ENCODE results near the gene UVSSA.
"Not testable (repeated sequence)": the region's sequence is repeated elsewhere in the genome, so short reads cannot be mapped to it uniquely, and the experiment has no call there.

Gene UVSSA

DNA sequence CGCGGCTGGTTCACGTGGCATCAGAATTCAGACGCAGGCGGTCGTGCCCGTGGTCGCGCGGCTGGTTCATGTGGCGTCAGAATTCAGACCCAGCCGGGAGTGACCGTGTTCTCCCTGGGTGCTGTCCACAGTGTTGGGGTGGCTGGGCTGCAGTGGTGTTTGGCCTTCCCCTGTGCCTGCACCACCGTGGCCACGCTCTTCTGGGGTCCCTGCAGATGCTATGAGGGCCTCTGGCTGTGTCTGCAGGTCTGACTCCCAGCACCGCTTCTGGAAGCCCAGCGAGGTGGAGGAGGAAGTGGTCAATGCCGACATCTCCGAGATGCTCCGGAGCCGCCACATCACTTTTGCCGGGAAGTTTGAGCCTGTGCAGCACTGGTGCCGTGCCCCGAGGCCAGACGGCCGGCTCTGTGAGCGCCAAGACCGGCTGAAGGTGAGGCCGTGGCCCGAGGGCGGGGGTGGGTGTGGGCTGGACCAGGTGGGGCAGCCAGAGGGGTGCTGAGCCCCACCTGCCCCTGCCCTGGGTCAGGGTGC lies 32.9 kb downstream of the UVSSA start:
- Histone ChIP-seq H3K36me3 (ENCODE audit: insufficient read depth, low read length) (peaks cover 11% of the 10 kb centered on the region), H3K9me3 (ENCODE audit: low read length) (no peaks in the 10 kb centered on the region), H3K27me3 (ENCODE audit: insufficient read depth, low read length) (no peaks in the 10 kb centered on the region), H2AFZ (ENCODE audit: low read depth, low read length) (no peak overlapping the region), H3K4me3 (ENCODE audit: low read length) (no peak overlapping the region), H3K4me1 (ENCODE audit: insufficient read depth, low read length) (no peaks in the 10 kb centered on the region)

DNA sequence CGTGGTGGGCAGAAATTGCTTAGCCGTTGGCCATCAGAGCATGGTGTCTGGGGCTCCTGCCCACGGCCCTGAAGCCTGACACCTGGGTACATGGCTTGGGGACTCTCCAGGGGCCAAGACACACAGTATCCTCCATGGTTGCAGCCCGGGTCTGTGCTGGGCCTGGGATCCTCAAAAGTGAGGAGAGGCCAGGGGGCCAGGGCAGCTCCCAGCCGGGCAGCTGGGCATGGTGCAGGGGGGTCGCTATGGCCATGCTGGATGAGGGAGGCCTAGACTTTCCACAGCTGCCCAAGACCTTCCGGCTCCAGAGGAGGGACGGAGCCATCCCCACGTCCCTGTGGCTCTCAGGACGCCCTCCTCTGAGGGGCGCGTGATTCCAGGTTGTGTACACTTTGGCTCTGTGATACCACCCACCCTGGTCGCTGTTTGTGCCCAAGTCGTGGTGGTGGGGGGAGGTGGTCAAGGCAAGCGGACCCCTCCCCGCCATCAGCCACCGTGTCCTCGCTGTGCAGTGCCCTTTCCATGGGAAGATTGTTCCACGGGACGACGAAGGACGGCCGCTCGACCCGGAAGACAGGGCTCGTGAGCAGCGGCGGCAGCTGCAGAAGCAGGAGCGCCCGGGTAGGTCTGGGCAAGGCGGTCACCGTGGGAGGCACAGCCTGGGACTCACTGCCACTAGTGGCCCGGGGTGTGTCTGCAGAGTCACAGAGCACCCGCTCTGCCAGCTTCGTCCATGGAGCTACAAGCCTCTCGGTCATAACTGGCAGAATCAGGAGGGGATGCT lies 33.6 kb downstream of the UVSSA start:
- H3K4me1 ChIP-seq (ENCODE audit: insufficient read depth, low read length), result no peaks in the 10 kb centered on the region
- H2AFZ ChIP-seq (ENCODE audit: low read depth, low read length), result no peak overlapping the region
- H3K9me3 ChIP-seq (ENCODE audit: low read length), result no peaks in the 10 kb centered on the region
- no peaks in the 10 kb centered on the region for H3K27me3 ChIP-seq (ENCODE audit: insufficient read depth, low read length)
- peaks cover 16% of the 10 kb centered on the region for H3K36me3 ChIP-seq (ENCODE audit: insufficient read depth, low read length)
- H3K4me3 ChIP-seq (ENCODE audit: low read length), result no peak overlapping the region

DNA sequence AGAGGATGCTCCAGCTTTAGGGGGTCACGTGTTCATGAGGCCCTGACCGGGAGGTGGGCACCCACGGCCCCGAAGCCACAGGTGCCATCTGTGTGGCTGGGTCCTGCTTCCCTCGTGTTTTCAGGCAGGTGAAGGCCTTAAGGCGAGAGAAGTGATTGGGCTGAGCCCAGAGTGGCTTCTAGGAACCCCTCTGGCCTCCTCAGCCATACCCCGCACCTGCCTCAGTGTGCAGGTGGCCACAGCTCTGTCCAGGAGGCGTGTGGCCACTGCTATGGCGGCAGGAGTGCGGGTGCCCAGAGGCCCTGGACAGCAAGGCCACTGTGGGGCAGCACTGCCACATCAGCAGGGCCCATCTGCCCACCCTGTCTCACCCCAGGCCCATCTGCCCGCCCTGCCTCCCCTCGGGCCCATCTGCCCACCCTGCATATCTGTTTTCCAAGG lies 34.2 kb downstream of the UVSSA start:
- no peak overlapping the region for H2AFZ ChIP-seq (ENCODE audit: low read depth, low read length)
- no peaks in the 10 kb centered on the region for H3K4me1 ChIP-seq (ENCODE audit: insufficient read depth, low read length)
- H3K9me3 ChIP-seq (ENCODE audit: low read length), result peaks cover 4% of the 10 kb centered on the region
- H3K4me3 ChIP-seq (ENCODE audit: low read length), result no peak overlapping the region
- H3K36me3 ChIP-seq (ENCODE audit: insufficient read depth, low read length), result peaks cover 15% of the 10 kb centered on the region
- H3K27me3 ChIP-seq (ENCODE audit: insufficient read depth, low read length), result no peaks in the 10 kb centered on the region

DNA sequence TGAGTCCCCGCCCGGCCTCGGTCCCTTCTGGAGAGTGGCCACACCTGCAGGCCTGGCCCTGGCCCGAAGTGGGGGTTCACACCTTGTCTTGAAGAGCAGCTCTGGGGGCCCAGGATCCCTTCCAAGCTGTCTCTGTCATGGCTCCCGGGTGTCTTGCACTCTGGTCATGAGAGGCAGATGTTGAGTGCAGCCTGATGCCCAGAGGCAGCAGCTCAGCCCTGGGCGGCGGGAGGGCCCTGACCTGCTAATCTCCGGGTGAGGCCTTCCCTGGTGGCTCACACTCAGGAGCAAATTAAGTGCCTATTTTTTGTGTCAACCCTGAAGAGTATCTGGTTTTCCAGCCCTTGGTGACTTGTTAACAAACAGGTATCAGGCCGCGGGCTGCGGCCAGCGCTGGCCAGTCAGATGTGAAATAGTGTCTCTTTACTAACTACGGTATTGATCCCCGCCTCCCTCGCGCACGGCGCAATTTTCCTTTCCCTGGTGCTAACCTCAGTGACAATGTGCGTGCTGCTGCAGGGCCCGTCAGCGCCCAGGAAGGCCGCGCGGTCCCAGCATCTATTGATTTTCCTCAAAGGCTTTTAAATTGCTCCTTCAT lies 35.0 kb downstream of the UVSSA start:
- H3K9me3 ChIP-seq (ENCODE audit: low read length), result peaks cover 6% of the 10 kb centered on the region
- no peaks in the 10 kb centered on the region for H3K4me1 ChIP-seq (ENCODE audit: insufficient read depth, low read length)
- H3K4me3 ChIP-seq (ENCODE audit: low read length), result no peak overlapping the region
- no peaks in the 10 kb centered on the region for H3K27me3 ChIP-seq (ENCODE audit: insufficient read depth, low read length)
- no peak overlapping the region for H2AFZ ChIP-seq (ENCODE audit: low read depth, low read length)
- H3K36me3 ChIP-seq (ENCODE audit: insufficient read depth, low read length), result peaks cover 16% of the 10 kb centered on the region

DNA sequence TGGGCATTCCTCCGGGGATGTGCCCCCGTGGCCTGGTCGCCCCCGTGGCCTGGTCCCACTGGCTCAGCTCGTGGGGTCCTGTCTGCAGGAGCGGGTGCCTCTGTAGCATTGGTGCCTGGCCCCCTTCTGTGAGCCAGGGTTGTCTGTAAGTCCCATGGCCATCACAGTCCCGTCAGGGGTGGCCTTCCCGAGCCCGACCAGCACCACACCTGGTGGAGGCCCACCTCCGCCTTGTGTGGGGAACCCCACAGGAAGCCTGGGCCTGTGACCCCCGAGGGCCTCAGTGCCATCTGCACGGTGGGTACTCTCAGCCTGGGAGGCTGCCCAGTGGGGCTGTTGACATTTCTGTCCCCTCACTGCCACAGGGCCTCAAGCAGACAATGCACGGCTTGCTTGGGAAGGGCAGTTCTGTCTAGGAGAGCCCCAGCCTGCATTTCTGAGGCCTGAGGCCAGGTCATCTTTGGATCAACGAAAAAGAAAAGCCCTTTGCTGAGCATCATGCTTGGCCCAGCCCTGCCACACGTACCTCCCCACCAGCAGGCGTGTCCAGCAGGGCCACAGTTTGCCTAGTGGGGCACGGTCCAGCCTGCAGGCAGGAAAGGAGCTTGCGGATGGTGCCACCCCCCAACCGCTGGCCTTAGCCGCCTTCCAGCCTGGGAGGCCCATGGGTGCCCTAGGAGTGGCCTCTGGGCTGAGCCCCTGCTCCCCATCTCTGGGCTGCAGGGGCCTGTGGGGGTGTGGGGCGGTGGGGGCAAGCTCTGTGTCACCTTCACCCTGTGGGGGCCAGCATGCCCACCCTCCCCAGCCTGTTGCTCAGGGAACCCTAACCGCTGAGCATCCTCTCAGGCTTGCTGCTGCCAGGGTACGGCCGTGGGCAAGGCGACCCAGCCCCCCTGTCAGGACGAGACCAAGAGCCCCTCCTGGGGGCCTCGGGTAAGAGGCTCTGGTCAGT lies 36.0 kb downstream of the UVSSA start:
- Histone ChIP-seq H3K4me3 (ENCODE audit: low read length) (no peak overlapping the region), H2AFZ (ENCODE audit: low read depth, low read length) (no peak overlapping the region), H3K9me3 (ENCODE audit: low read length) (peaks cover 6% of the 10 kb centered on the region), H3K4me1 (ENCODE audit: insufficient read depth, low read length) (no peaks in the 10 kb centered on the region), H3K36me3 (ENCODE audit: insufficient read depth, low read length) (peaks cover 16% of the 10 kb centered on the region), H3K27me3 (ENCODE audit: insufficient read depth, low read length) (no peaks in the 10 kb centered on the region)

DNA sequence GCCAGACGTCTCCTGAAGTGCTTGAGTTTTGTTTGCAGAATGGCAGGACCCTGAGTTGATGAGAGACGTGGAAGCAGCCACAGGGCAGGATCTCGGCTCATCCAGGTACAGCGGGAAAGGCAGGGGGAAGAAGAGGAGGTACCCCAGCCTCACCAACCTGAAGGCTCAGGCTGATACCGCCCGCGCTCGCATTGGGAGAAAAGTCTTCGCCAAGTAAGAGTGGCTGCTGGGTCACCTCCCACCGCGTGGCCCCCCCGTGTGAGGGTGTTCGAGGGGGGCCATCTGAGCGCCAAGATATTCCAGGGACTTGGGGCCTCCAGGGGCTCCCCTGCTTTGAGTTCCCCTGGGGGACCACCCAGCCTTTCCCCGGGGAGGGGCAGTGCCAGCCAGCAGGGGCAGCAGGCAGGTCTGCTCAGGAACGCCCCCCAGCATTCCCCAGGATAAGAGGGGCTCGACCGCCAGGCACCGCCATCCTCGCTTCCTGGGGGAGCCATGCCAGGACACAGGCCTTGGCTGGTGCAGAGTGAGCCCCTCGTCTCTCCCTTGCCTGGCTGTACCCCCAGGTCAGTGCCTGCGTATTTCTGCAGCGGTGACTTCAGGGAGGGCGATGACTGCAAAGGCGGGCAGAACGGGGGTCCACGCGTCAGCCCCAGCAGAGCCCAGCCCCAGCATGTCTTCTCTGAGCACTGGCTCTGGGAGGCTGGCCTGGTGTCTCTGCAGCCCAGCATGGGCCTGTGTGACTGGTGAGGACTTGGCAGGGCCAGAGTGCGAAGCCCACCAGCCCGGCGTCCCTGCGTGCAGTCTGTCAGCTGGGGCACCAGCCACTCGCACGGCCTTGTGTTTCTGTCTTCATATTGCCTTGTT lies 37.0 kb downstream of the UVSSA start:
- H3K9me3 ChIP-seq (ENCODE audit: low read length), result peaks cover 6% of the 10 kb centered on the region
- H3K36me3 ChIP-seq (ENCODE audit: insufficient read depth, low read length), result peaks cover 16% of the 10 kb centered on the region
- H2AFZ ChIP-seq (ENCODE audit: low read depth, low read length), result no peak overlapping the region

DNA sequence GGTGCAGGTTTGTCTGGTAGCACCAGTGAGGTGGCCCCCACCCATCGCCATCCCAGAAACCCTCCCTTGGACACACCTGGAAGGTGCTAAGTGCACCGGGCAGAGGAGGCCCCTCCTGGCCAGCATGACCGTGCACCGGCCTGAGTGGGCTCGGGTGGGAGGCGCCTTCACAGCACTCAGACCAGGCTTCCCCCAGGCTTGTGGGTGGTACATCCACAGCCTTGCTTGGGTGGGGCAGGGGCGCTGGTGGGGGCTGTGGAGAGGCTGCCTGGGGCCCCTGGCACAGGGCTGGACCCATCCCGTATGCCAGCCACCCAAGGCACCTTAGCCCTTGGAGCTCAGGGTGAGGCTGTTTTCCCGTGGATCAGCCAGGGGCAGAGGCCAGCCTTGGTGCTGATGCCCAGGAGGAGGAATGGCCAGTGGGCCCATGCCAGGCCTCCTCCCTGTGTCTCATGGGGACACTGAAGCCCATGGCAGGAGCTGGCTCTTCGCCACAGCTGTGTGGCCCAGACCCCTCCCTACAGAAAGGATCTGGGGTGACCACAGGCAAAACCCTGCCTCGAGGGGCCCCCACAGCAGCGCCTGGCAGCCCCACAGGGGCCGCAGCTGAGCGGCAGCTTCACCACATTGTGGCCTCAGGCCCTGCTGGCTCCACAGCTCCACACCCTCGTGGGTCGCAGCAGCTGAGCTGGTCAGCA lies 37.8 kb downstream of the UVSSA start:
- Histone ChIP-seq H3K4me1 (ENCODE audit: insufficient read depth, low read length) (no peaks in the 10 kb centered on the region), H3K36me3 (ENCODE audit: insufficient read depth, low read length) (peaks cover 16% of the 10 kb centered on the region), H3K9me3 (ENCODE audit: low read length) (peaks cover 8% of the 10 kb centered on the region), H3K4me3 (ENCODE audit: low read length) (no peak overlapping the region), H2AFZ (ENCODE audit: low read depth, low read length) (no peak overlapping the region), H3K27me3 (ENCODE audit: insufficient read depth, low read length) (no peaks in the 10 kb centered on the region)

More for the DNA sequence above, 37.0 kb downstream of the UVSSA start:
- H3K4me3 ChIP-seq (ENCODE audit: low read length), result no peak overlapping the region
- H3K27me3 ChIP-seq (ENCODE audit: insufficient read depth, low read length), result no peaks in the 10 kb centered on the region
- H3K4me1 ChIP-seq (ENCODE audit: insufficient read depth, low read length), result no peaks in the 10 kb centered on the region

DNA sequence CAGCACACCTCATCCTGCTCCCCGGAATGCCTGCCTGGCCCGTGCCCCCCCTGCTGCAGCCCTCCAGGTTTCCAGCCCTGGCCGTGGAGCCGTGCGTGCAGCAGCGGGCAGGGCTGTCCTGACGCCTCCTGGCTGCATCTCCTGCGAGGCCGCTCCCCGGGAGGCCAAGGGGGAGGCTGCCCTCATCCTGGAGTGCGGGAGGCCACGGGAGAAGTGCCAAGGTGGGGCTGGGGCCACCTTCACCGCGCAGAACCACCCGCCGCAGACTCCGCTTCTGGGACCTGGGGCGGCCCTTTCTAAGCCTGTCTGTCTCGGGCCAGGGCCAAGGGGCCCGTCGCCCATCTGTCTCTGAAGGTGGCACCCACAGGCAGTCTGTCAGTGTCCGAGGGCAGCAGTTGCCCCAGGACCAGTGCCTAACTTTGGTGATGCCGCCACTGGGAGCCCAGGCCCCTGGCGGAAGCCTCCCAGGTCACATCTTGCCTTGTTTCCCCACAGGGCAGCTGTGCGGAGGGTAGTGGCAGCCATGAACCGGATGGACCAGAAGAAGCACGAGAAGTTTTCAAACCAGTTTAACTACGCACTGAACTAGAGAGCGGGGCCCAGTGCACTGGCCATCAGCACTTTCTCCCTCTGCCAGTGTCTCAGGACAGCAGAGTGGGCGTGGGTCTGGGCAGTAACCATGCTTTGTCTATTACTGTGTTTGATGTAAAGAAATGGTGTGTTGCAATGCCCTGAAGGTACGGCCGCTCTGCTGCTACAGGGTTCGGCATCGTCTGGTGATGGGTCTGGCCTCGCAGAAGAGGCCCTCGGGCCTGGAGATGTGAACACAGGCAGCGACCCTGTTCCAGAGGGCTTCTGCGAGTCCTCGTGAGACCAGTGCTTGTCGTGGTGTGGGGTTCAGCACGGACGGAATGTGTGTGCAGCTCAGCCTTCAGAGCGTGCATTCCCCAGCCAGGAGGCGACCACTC lies 38.6 kb downstream of the UVSSA start:
- Histone ChIP-seq H3K27me3 (ENCODE audit: insufficient read depth, low read length) (no peaks in the 10 kb centered on the region), H3K36me3 (ENCODE audit: insufficient read depth, low read length) (peaks cover 16% of the 10 kb centered on the region), H2AFZ (ENCODE audit: low read depth, low read length) (no peak overlapping the region), H3K4me1 (ENCODE audit: insufficient read depth, low read length) (no peaks in the 10 kb centered on the region), H3K9me3 (ENCODE audit: low read length) (peaks cover 8% of the 10 kb centered on the region), H3K4me3 (ENCODE audit: low read length) (no peak overlapping the region)

DNA sequence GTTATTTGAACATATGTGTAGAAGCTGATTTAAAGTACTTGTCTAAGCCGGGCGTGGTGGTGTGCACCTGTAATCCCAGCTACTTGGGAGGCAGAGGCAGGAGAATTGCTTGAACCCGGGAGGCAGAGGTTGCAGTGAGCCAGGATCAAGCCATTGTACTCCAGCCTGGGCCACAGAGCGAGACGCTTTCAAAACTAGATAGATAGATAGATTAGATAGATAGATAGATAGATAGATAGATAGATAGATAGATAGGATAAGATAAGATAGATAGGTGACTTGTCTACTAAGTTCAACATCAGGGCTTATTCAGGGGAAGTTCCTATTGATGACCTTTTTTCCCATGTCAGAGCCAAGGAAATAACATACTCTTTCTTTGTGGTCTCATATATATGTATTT lies 46.4 kb downstream of the UVSSA start:
- not testable (repeated sequence) for H3K4me1 ChIP-seq (ENCODE audit: insufficient read depth, low read length); H3K4me3 ChIP-seq (ENCODE audit: low read length); H3K27me3 ChIP-seq (ENCODE audit: insufficient read depth, low read length); H3K36me3 ChIP-seq (ENCODE audit: insufficient read depth, low read length); H2AFZ ChIP-seq (ENCODE audit: low read depth, low read length)
- peaks cover 23% of the 10 kb centered on the region for H3K9me3 ChIP-seq (ENCODE audit: low read length)

DNA sequence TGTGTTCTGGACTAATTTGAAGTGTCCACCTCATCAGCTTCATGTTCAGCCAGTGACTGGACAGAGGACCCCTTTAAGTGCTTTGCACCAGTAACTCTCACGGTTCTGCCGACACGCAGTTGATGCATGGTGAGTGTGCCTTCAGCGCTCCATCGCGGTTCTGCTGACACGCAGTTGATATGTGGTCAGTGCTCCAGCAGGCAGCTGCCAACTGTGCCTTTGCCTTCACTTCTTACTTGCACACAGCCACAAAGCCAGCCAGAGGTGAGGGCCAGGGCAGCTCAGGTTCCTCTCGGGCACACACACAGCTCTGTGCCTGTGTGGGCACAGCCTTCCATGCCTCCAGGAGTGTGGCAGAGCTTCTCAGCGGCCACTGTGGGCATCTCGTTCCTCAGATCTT lies 46.9 kb downstream of the UVSSA start:
- no peak overlapping the region for H2AFZ ChIP-seq (ENCODE audit: low read depth, low read length)
- no peaks in the 10 kb centered on the region for H3K4me1 ChIP-seq (ENCODE audit: insufficient read depth, low read length)
- H3K9me3 ChIP-seq (ENCODE audit: low read length), result peaks cover 26% of the 10 kb centered on the region
- no peak overlapping the region for H3K4me3 ChIP-seq (ENCODE audit: low read length)
- no peaks in the 10 kb centered on the region for H3K36me3 ChIP-seq (ENCODE audit: insufficient read depth, low read length)
- no peaks in the 10 kb centered on the region for H3K27me3 ChIP-seq (ENCODE audit: insufficient read depth, low read length)
